Right cardiac atrium (tissue), 5 donors: ENCODE measurements around the gene OR1J2. TPM values are rescaled to one million over a fixed set of nuclear protein-coding genes. Genes with fewer than 3 reads are reported as not detected.
"Not testable (repeated sequence)": the region's sequence is repeated elsewhere in the genome, so short reads cannot be mapped to it uniquely, and the experiment has no call there.

ENCODE experiments used
- ATAC-seq, 2 donors: fragments of 200-7000 bp; cut with Tn5 transposase; one replicate each; pipeline versions ENCODE4 v1.8.0 to v1.9.1; 2020; ENCODE audit warnings: moderate library complexity in 2 of 2, mild to moderate bottlenecking in 1 of 2
- DNase-seq, 3 donors: peaks; one replicate each; pipeline ENCODE4 v3.0.0-alpha.2; 2020
- H3K27ac ChIP-seq: one replicate; pipeline ENCODE4 v1.5.1; 2013; ENCODE audit warnings: mild to moderate bottlenecking, low read length, control low read depth, moderate library complexity
- H3K27me3 ChIP-seq: one replicate; pipeline ENCODE4 v1.6.1; 2013; ENCODE audit not compliant: control insufficient read depth, insufficient read depth
- H3K4me1 ChIP-seq: one replicate; pipeline ENCODE4 v1.6.1; 2013; ENCODE audit warnings: low read length; ENCODE audit not compliant: control insufficient read depth, insufficient read depth
- H3K4me3 ChIP-seq: one replicate; pipeline ENCODE4 v1.5.1; 2013; ENCODE audit warnings: low read length, control low read depth
- H3K9me3 ChIP-seq: one replicate; pipeline ENCODE4 v1.6.1; 2013; ENCODE audit warnings: low read length; ENCODE audit not compliant: control insufficient read depth
- WGBS: extraction: QIAGEN DNeasy Blood & Tissue Kit; methylation state at CpG from one replicate; pipeline ENCODE4 v1.1.7; 2013; 5-methylcytosine and 5-hydroxymethylcytosine counted together
- intact Hi-C, 4 donors: fragments of 100-400 bp; cut with DNase I; formaldehyde crosslinking; loops; one replicate each; pipeline versions ENCODE4 v1.11.0 to v1.14.0; 2022 to 2023
- polyA plus RNA-seq: library from polyadenylated mRNA; stranded (reverse); fragments of 200-250 nt; gene quantifications from one replicate; pipeline ENCODE4 v1.2.3, GENCODE V29; 2013
- total RNA-seq, 4 donors: library from RNA; stranded (reverse); fragmentation: NEBNext Ultra II Directional; extraction: Animal tissue kit (Norgen Biotek cat#: 25700); gene quantifications; one replicate each; pipeline ENCODE4 v1.2.1, GENCODE V29; 2021
- donor health status: healthy with polysubstance abuse.
- donor health status: DM: no; HTN: yes; CAD: no.
- donor health status: DM: no; HTN: no; CAD: no.
- donor health status: DM: no; HTN: yes; CAD: no; lungs with severe emphysema.
- donor health status: DM: yes; HTN: yes; CAD: no.

The OR1J2 gene
- total and polyA plus RNA-seq, 5 donors: not detected

GRCh38 chr9:122498883-122499288, 11.7 kb upstream of the OR1J2 start:
- 53% methylated on average over 2 of the region's 2 CpGs for WGBS
- intact Hi-C loops: no loop called here
- DNase-seq: peak in 1 of 3 donors; percentile 9
- Histone ChIP-seq H3K27me3 (no peaks in the 10 kb centered on the region), H3K9me3 (peaks cover 5% of the 10 kb centered on the region), H3K4me1 (no peaks in the 10 kb centered on the region), H3K4me3 (no peak overlapping the region), H3K27ac (no peak overlapping the region)
- ATAC-seq: no peak

- Histone ChIP-seq H3K27ac (no peak overlapping the region), H3K4me3 (no peak overlapping the region), H3K4me1 (no peaks in the 10 kb centered on the region), H3K27me3 (no peaks in the 10 kb centered on the region), H3K9me3 (no peaks in the 10 kb centered on the region)
- 44% methylated on average over 2 of the region's 2 CpGs for WGBS
- ATAC-seq (no peak), DNase-seq (no peak)
- intact Hi-C loops: no loop called here
These were observed 3.6 kb upstream of the OR1J2 start for GRCh38 chr9:122506964-122507363.

GRCh38 chr9:122518226-122518625, 7.6 kb downstream of the OR1J2 start:
- 61% methylated on average over 2 of the region's 2 CpGs for WGBS
- Histone ChIP-seq H3K4me3 (no peak overlapping the region), H3K9me3 (no peaks in the 10 kb centered on the region), H3K27ac (no peak overlapping the region), H3K27me3 (no peaks in the 10 kb centered on the region), H3K4me1 (no peaks in the 10 kb centered on the region)
- DNase-seq: no peak
- ATAC-seq: no peak
- intact Hi-C loops: no loop called here

GRCh38 chr9:122518841-122519240, 8.2 kb downstream of the OR1J2 start, which contains the start of gene OR1J4:
OR1J4 (plus strand) TSS chr9:122519141; CDS start chr9:122519141, 0 bp downstream.
- Histone ChIP-seq H3K27ac (no peak within 1 kb of the TSS), H3K27me3 (no peaks in the 10 kb centered on the region), H3K4me1 (no peaks in the 10 kb centered on the region), H3K4me3 (no peak within 1 kb of the TSS), H3K9me3 (no peaks in the 10 kb centered on the region)
- ATAC-seq: no peak
- no peak for DNase-seq
- intact Hi-C loops: no loop called here
- 71% methylated on average over 4 of the region's 4 CpGs for WGBS

- Histone ChIP-seq H3K27ac (no peak overlapping the region), H3K9me3 (no peaks in the 10 kb centered on the region), H3K4me1 (no peaks in the 10 kb centered on the region), H3K4me3 (no peak overlapping the region), H3K27me3 (no peaks in the 10 kb centered on the region)
- 91% methylated on average over 3 of the region's 3 CpGs for WGBS
- ATAC-seq: no peak
- intact Hi-C loops: no loop called here
- DNase-seq: no peak
These were observed 8.8 kb downstream of the OR1J2 start for GRCh38 chr9:122519376-122519775.

- WGBS: 84% methylated on average over 10 of the region's 10 CpGs
- Histone ChIP-seq H3K4me3 (no peak overlapping the region), H3K4me1 (no peaks in the 10 kb centered on the region), H3K9me3 (no peaks in the 10 kb centered on the region), H3K27ac (no peak overlapping the region), H3K27me3 (no peaks in the 10 kb centered on the region)
- no peak for ATAC-seq
- intact Hi-C loops: no loop called here
- DNase-seq: no peak
These were observed 16.0 kb downstream of the OR1J2 start for GRCh38 chr9:122526602-122527001.

GRCh38 chr9:122527193-122527592, 16.6 kb downstream of the OR1J2 start, which contains the start of gene OR1N1:
OR1N1 (minus strand) TSS chr9:122527293; CDS start chr9:122527293, 0 bp downstream.
- DNase-seq (no peak), ATAC-seq (no peak)
- H3K9me3 ChIP-seq: no peaks in the 10 kb centered on the region
- no peaks in the 10 kb centered on the region for H3K27me3 ChIP-seq
- WGBS: 92% methylated on average over 3 of the region's 3 CpGs
- H3K4me1 ChIP-seq: no peaks in the 10 kb centered on the region
- intact Hi-C loops: no loop called here
- no peak within 1 kb of the TSS for H3K27ac ChIP-seq
- H3K4me3 ChIP-seq: no peak within 1 kb of the TSS

- ATAC-seq, intact Hi-C loops, H3K27me3 ChIP-seq, H3K4me1 ChIP-seq, DNase-seq, H3K9me3 ChIP-seq, H3K27ac ChIP-seq, H3K4me3 ChIP-seq: not testable (repeated sequence)
- 62% methylated on average over 4 of the region's 4 CpGs for WGBS
These were observed 20.6 kb downstream of the OR1J2 start for GRCh38 chr9:122531157-122531556.

GRCh38 chr9:122536134-122536533, 25.5 kb downstream of the OR1J2 start:
- H3K4me3 ChIP-seq: no peak overlapping the region
- H3K27me3 ChIP-seq: no peaks in the 10 kb centered on the region
- ATAC-seq: no peak
- WGBS: 98% methylated on average over 1 of the region's 1 CpG
- intact Hi-C loops: no loop called here
- H3K9me3 ChIP-seq: no peaks in the 10 kb centered on the region
- H3K27ac ChIP-seq: no peak overlapping the region
- DNase-seq: no peak
- no peaks in the 10 kb centered on the region for H3K4me1 ChIP-seq

- intact Hi-C loops, H3K9me3 ChIP-seq, H3K27ac ChIP-seq, H3K4me1 ChIP-seq, H3K27me3 ChIP-seq, DNase-seq, H3K4me3 ChIP-seq, ATAC-seq: not testable (repeated sequence)
- 67% methylated on average over 7 of the region's 7 CpGs for WGBS
These were observed 26.5 kb downstream of the OR1J2 start for GRCh38 chr9:122537066-122537465.

- Histone ChIP-seq H3K4me3 (no peak overlapping the region), H3K4me1 (no peaks in the 10 kb centered on the region), H3K27me3 (no peaks in the 10 kb centered on the region), H3K27ac (no peak overlapping the region), H3K9me3 (no peaks in the 10 kb centered on the region)
- WGBS: 60% methylated on average over 2 of the region's 2 CpGs
- ATAC-seq: no peak
- intact Hi-C loops: no loop called here
- DNase-seq: no peak
These were observed 28.2 kb downstream of the OR1J2 start for GRCh38 chr9:122538757-122539156.

GRCh38 chr9:122546196-122546595, 35.6 kb downstream of the OR1J2 start:
- H3K4me3 ChIP-seq: no peak overlapping the region
- DNase-seq (no peak), ATAC-seq (no peak)
- 60% methylated on average over 8 of the region's 8 CpGs for WGBS
- no peaks in the 10 kb centered on the region for H3K27me3 ChIP-seq
- H3K4me1 ChIP-seq: no peaks in the 10 kb centered on the region
- H3K9me3 ChIP-seq: peaks cover 3% of the 10 kb centered on the region
- intact Hi-C loops: no loop called here
- no peak overlapping the region for H3K27ac ChIP-seq
